Measurements from ENCODE around the gene PAPPA.

GRCh38 chr9:116298249-116298648 is 144.7 kb downstream of the PAPPA start:
- no peak for TF ChIP-seq CTCF (tag by site-specific recombination; IDR thresholded peaks at IDR 0.05)
- no peak for TF ChIP-seq ZNF623 (tag by site-specific recombination; IDR thresholded peaks at IDR 0.05)

Data from HEK293 (cell line).